ENCODE data around the gene DYRK4.
"Not testable (repeated sequence)": the region's sequence is repeated elsewhere in the genome, so short reads cannot be mapped to it uniquely, and the experiment has no call there.

GRCh38 chr12:4523443-4523842 lies 38.6 kb upstream of the DYRK4 start:
- not testable (repeated sequence) for TF ChIP-seq CTCF (conservative IDR thresholded peaks at IDR 0.05; ENCODE audit: low read depth, low read length); EZH2 (IDR thresholded peaks at IDR 0.05; ENCODE audit: borderline replicate concordance, low read depth, low read length, poor library complexity, severe bottlenecking)
